Measurements from ENCODE around the gene HBG1.

HBG1 gene

GRCh38 chr11:5224538-5225479 lies 24.8 kb downstream of the HBG1 start:
- DNase-seq = no peak

- DNase-seq = no peak
Observed at GRCh38 chr11:5223686-5224085, 26.0 kb downstream of the HBG1 start.

- no peak for DNase-seq
Observed at GRCh38 chr11:5223146-5223545, 26.5 kb downstream of the HBG1 start.

GRCh38 chr11:5210376-5210885 lies 39.2 kb downstream of the HBG1 start:
- DNase-seq = no peak

- no peak for DNase-seq
Observed at GRCh38 chr11:5204787-5205186, 44.9 kb downstream of the HBG1 start.

GRCh38 chr11:5203366-5203765 lies 46.3 kb downstream of the HBG1 start:
- no peak for DNase-seq

- no peak for DNase-seq
Observed at GRCh38 chr11:5200582-5200981, 49.1 kb downstream of the HBG1 start, which contains the start of gene OR51V1. Gene OR51V1, minus strand, starts transcription at chr11:5200682. Its CDS starts 0 bp downstream, at chr11:5200682.

GRCh38 chr11:5198285-5198684 lies 51.4 kb downstream of the HBG1 start:
- DNase-seq = no peak
